Measurements from ENCODE around the gene HSFX1.

GRCh38 chrX:149825424-149825823 is 51.6 kb downstream of the HSFX1 start:
- TF ChIP-seq CTCF (IDR thresholded peaks at IDR 0.05) (no peak), POLR2A (IDR thresholded peaks at IDR 0.05) (no peak)
